H1 (cell line): Measurements from ENCODE around the gene ADCY5. TPM values are rescaled to one million over a fixed set of nuclear protein-coding genes. Genes with fewer than 3 reads are reported as not detected.

Experiments
- CTCF ChIA-PET: fragments of 300-600 bp; sonication (Branson Sonifier 250); formaldehyde crosslinking; loops from one replicate; lab custom pipeline; 2021; ENCODE audit not compliant: partially characterized antibody; lab: Charles Lee
- POLR2A ChIA-PET: fragments of 300-600 bp; sonication (Branson Sonifier 250); formaldehyde crosslinking; loops from one replicate; lab custom pipeline; 2021; ENCODE audit warnings: inconsistent platforms; ENCODE audit not compliant: partially characterized antibody; lab: Charles Lee
- DNase-seq, 2 experiments: peaks; one replicate each; pipeline versions ENCODE4 v3.0.0 to v3.0.0-alpha.2; 2010 to 2022; ENCODE audit warnings: low spot score in 2 of 2, low read depth in 1 of 2, mixed read lengths in 1 of 2
- FAIRE-seq: peaks from 2 replicates; lab custom pipeline; 2011; peaks lifted over from hg19 to GRCh38; lab: Jason Lieb, UNC
- H2AFZ ChIP-seq: 2 replicates; pipeline ENCODE4 v1.8.1; 2012; ENCODE audit warnings: low read length, inconsistent platforms
- H2AK5ac ChIP-seq: 2 replicates; pipeline ENCODE4 v1.6.1; 2013; ENCODE audit warnings: low read depth, low read length
- H2BK120ac ChIP-seq: replicated peaks from 2 replicates; pipeline ENCODE3; 2013; ENCODE audit warnings: low read depth, low read length, inconsistent platforms
- H2BK12ac ChIP-seq: 2 replicates; pipeline ENCODE4 v1.6.1; 2013; ENCODE audit warnings: low read depth, low read length
- H2BK15ac ChIP-seq: 2 replicates; pipeline ENCODE4 v1.6.1; 2013; ENCODE audit warnings: low read length
- H2BK20ac ChIP-seq: 2 replicates; pipeline ENCODE4 v1.6.1; 2013; ENCODE audit warnings: low read length
- H2BK5ac ChIP-seq: 2 replicates; pipeline ENCODE4 v1.6.1; 2013; ENCODE audit warnings: low read depth, low read length
- H3K14ac ChIP-seq: 2 replicates; pipeline ENCODE4 v1.6.1; 2013; ENCODE audit warnings: inconsistent platforms; ENCODE audit not compliant: insufficient read length
- H3K18ac ChIP-seq: 2 replicates; pipeline ENCODE4 v1.6.1; 2013; ENCODE audit warnings: low read length; ENCODE audit errors: extremely low read depth
- H3K23ac ChIP-seq: 2 replicates; pipeline ENCODE4 v1.6.1; 2013; ENCODE audit warnings: inconsistent platforms; ENCODE audit not compliant: insufficient read length
- H3K23me2 ChIP-seq: 2 replicates; pipeline ENCODE4 v1.6.1; 2013; ENCODE audit warnings: low read depth, low read length
- H3K27ac ChIP-seq: 2 replicates; pipeline ENCODE4 v1.6.1; 2011; ENCODE audit warnings: low read depth, low read length, inconsistent platforms
- H3K27me3 ChIP-seq, 4 experiments: replicated peaks in 1 of 4; 1 replicate in 1 of 4; 2 replicates in 3 of 4; pipeline versions ENCODE4 v1.6.1 to v1.8.1; 2011 to 2013; ENCODE audit warnings: low read length in 3 of 4, mild to moderate bottlenecking in 3 of 4, inconsistent platforms in 2 of 4, mixed read lengths in 2 of 4, moderate library complexity in 1 of 4; ENCODE audit not compliant: control insufficient read depth in 3 of 4, insufficient read depth in 3 of 4; ENCODE audit errors: extremely low read depth in 1 of 4
- H3K36me3 ChIP-seq, 4 experiments: 2 replicates each; pipeline versions ENCODE4 v1.6.1 to v1.8.1; 2011 to 2013; ENCODE audit warnings: mild to moderate bottlenecking in 4 of 4, low read length in 3 of 4, moderate library complexity in 2 of 4, control low read depth in 1 of 4, inconsistent platforms in 1 of 4; ENCODE audit not compliant: insufficient read depth in 4 of 4, control insufficient read depth in 2 of 4
- H3K4ac ChIP-seq: replicated peaks from 2 replicates; pipeline ENCODE3; 2013; ENCODE audit warnings: low read length, low read depth, mixed read lengths, inconsistent platforms; ENCODE audit not compliant: insufficient read length
- H3K4me1 ChIP-seq, 4 experiments: replicated peaks in 1 of 4; 1 replicate in 1 of 4; 2 replicates in 3 of 4; pipeline versions ENCODE4 v1.6.1 to v1.8.1; 2011 to 2013; ENCODE audit warnings: low read length in 3 of 4, inconsistent platforms in 2 of 4, mixed read lengths in 1 of 4; ENCODE audit not compliant: insufficient read depth in 4 of 4, control insufficient read depth in 3 of 4
- H3K4me2 ChIP-seq, 2 experiments: 2 replicates each; pipeline versions ENCODE4 v1.6.1 to v1.8.1; 2011 to 2013; ENCODE audit warnings: low read depth in 2 of 2, low read length in 2 of 2, control low read depth in 1 of 2, inconsistent platforms in 1 of 2, mild to moderate bottlenecking in 1 of 2; ENCODE audit not compliant: insufficient read depth in 1 of 2
- H3K4me3 ChIP-seq, 4 experiments: fragments of 200-600, 300-600 bp in 1 of 4; sonication (generic), shearing (Covaris generic), sonication (Bioruptor Twin) in 1 of 4; 2 replicates each; pipeline versions ENCODE4 v1.5.1 to v1.8.1; 2011 to 2016; ENCODE audit warnings: low read length in 4 of 4, low read depth in 3 of 4, control low read depth in 2 of 4, inconsistent platforms in 2 of 4, mild to moderate bottlenecking in 2 of 4, mixed read lengths in 1 of 4, moderate library complexity in 1 of 4; ENCODE audit not compliant: insufficient read depth in 2 of 4; ENCODE audit errors: extremely low read depth in 1 of 4
- H3K56ac ChIP-seq: replicated peaks from 2 replicates; pipeline ENCODE3; 2013; ENCODE audit warnings: low read depth, mild to moderate bottlenecking, mixed read lengths, low read length, inconsistent platforms; ENCODE audit not compliant: insufficient read length
- H3K79me1 ChIP-seq: 2 replicates; pipeline ENCODE4 v1.6.1; 2013; ENCODE audit warnings: low read depth, low read length, control low read depth
- H3K79me2 ChIP-seq, 2 experiments: 2 replicates each; pipeline versions ENCODE4 v1.6.1 to v1.8.1; 2012 to 2013; ENCODE audit warnings: low read length in 2 of 2, mild to moderate bottlenecking in 2 of 2, inconsistent platforms in 1 of 2; ENCODE audit not compliant: insufficient read depth in 2 of 2, control insufficient read depth in 1 of 2
- H3K9ac ChIP-seq, 4 experiments: replicated peaks in 1 of 4; 1 replicate in 1 of 4; 2 replicates in 3 of 4; pipeline versions ENCODE4 v1.6.1 to v1.8.1; 2011 to 2013; ENCODE audit warnings: low read depth in 3 of 4, low read length in 3 of 4, control low read depth in 2 of 4, mild to moderate bottlenecking in 2 of 4, moderate library complexity in 2 of 4, inconsistent platforms in 1 of 4; ENCODE audit errors: extremely low read depth in 1 of 4
- H3K9me3 ChIP-seq, 2 experiments: 2 replicates each; pipeline versions ENCODE4 v1.6.1 to v1.8.1; 2012 to 2013; ENCODE audit warnings: mild to moderate bottlenecking in 2 of 2, moderate library complexity in 2 of 2, control low read depth in 1 of 2, inconsistent platforms in 1 of 2, low read depth in 1 of 2, low read length in 1 of 2, mixed read lengths in 1 of 2; ENCODE audit not compliant: insufficient read depth in 2 of 2
- H4K20me1 ChIP-seq, 2 experiments: replicated peaks in 1 of 2; 2 replicates each; pipeline versions ENCODE3 to v1.8.1; 2011 to 2013; ENCODE audit warnings: inconsistent platforms in 2 of 2, low read length in 2 of 2, mild to moderate bottlenecking in 1 of 2; ENCODE audit not compliant: insufficient read depth in 2 of 2, control insufficient read depth in 1 of 2
- H4K5ac ChIP-seq: 2 replicates; pipeline ENCODE4 v1.6.1; 2013; ENCODE audit warnings: low read length, low read depth, mixed read lengths, inconsistent platforms; ENCODE audit not compliant: insufficient read length
- H4K8ac ChIP-seq: 2 replicates; pipeline ENCODE4 v1.8.0; 2013; ENCODE audit warnings: mild to moderate bottlenecking, moderate library complexity, low read length, inconsistent platforms; ENCODE audit not compliant: insufficient read depth; ENCODE audit errors: extremely low read depth
- H4K91ac ChIP-seq: replicated peaks from 2 replicates; pipeline ENCODE3; 2013; ENCODE audit warnings: low read length, mixed read lengths, inconsistent platforms; ENCODE audit not compliant: insufficient read length
- BCL11A ChIP-seq, 2 experiments: IDR thresholded peaks; one replicate each; pipeline ENCODE4 v1.6.1; 2011; ENCODE audit warnings: low read depth in 2 of 2, low read length in 2 of 2, mild to moderate bottlenecking in 2 of 2
- CBX8 ChIP-seq: fragments of 300-800, 300-1000 bp; sonication (generic); IDR thresholded peaks from 2 replicates; pipeline ENCODE4 v1.7.1; 2016; ENCODE audit warnings: low read depth, low read length, borderline replicate concordance
- CHD2 ChIP-seq: IDR thresholded peaks from 2 replicates; pipeline ENCODE4 v1.6.1; 2012; ENCODE audit warnings: low read length, improper control_type of control experiment
- EZH2 ChIP-seq: fragments of 200-600 bp; sonication (generic); IDR thresholded peaks from 2 replicates; pipeline ENCODE4 v1.7.1; 2012; ENCODE audit warnings: low read depth, mild to moderate bottlenecking, moderate library complexity, low read length, inconsistent platforms; ENCODE audit not compliant: severe bottlenecking
- GTF2F1 ChIP-seq: IDR thresholded peaks from 2 replicates; pipeline ENCODE4 v1.6.1; 2012; ENCODE audit warnings: low read depth, low read length, improper control_type of control experiment, borderline replicate concordance
- NANOG ChIP-seq: IDR thresholded peaks from 2 replicates; pipeline ENCODE4 v1.6.1; 2011; ENCODE audit warnings: low read length, low read depth, mild to moderate bottlenecking, inconsistent platforms; ENCODE audit not compliant: insufficient read depth, poor library complexity, severe bottlenecking
- TAF1 ChIP-seq: IDR thresholded peaks from 2 replicates; pipeline ENCODE4 v1.6.1; 2011; ENCODE audit warnings: mild to moderate bottlenecking, low read depth, low read length
- TBP ChIP-seq: IDR thresholded peaks from 2 replicates; pipeline ENCODE4 v1.6.1; 2011; ENCODE audit warnings: low read depth, low read length, improper control_type of control experiment
- TCF12 ChIP-seq: IDR thresholded peaks from 2 replicates; pipeline ENCODE4 v1.6.1; 2011; ENCODE audit warnings: low read depth, mild to moderate bottlenecking, low read length
- WGBS, 2 experiments: shearing (Covaris generic) in 1 of 2; methylation state at CpG; one replicate each; pipeline versions ENCODE4 v1.1.6 to v1.1.7; 2013 to 2015; ENCODE audit warnings: low lambda C conversion rate in 2 of 2, mixed read lengths in 2 of 2, inconsistent platforms in 1 of 2, low coverage in 1 of 2, missing lambda C conversion rate in 1 of 2; ENCODE audit not compliant: insufficient replicate concordance in 2 of 2, insufficient coverage in 1 of 2, insufficient read length in 1 of 2; ENCODE audit errors: extremely low coverage in 1 of 2, missing lambda C conversion rate in 1 of 2; 5-methylcytosine and 5-hydroxymethylcytosine counted together
- polyA plus RNA-seq, 7 experiments: library from polyadenylated mRNA; depleted of rRNA in 3 of 7; stranded (reverse) in 5 of 7; unstranded in 2 of 7; fragments of >200 nt in 5 of 7; fragments of 200-250 nt in 2 of 7; gene quantifications; 1 replicate in 5 of 7; 2 replicates in 1 of 7; 4 replicates in 1 of 7; pipeline versions ENCODE4 v1.2.1 to v1.2.3, GENCODE V29; 2011 to 2013; ENCODE audit warnings: missing spikeins in 2 of 7, mixed read lengths in 2 of 7
- total RNA-seq: library from RNA; stranded (reverse); fragmentation: NEBNext Ultra II Directional; extraction: Animal tissue kit (Norgen Biotek cat#: 25700); gene quantifications from 2 replicates; pipeline ENCODE4 v1.2.1, GENCODE V29; 2021
- TF ChIP-seq, protein P1 (sequence below): IDR thresholded peaks from 2 replicates; pipeline ENCODE4 v1.6.1; 2012; ENCODE audit warnings: low read length, inconsistent platforms
- TF ChIP-seq, protein P2 (sequence below): IDR thresholded peaks from 2 replicates; pipeline ENCODE4 v1.6.1; 2011; ENCODE audit warnings: low read length, improper control_type of control experiment

The ADCY5 gene
- total and polyA plus RNA-seq, 2 of the 8 experiments (the other 6 are each of a cell fraction or from before 2014, with no cell fraction given) = 18.9 to 40.8 TPM

DNA sequence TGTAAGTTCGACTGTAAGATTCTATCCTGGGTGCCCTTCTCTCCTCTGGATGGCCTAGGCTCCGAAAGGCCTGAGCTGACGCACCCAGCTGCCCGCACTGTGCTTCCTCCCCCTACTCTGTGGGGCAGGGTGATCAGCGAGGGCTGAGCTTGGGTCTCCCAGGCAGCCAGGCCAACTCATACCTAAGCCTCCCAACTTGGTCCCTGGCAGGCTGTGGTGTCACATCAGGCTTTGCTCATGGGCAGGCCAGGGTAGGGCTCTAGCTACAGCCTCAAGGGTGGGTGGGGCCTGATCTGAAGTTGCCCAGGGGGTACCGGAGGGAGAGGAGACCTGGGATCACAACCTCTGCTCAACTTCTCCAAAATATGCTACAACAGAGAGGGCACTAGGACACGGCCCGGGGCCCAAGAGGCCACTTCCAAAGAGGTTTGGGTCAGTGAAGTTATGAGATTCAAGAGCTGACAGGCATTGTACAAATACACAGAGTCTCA is 123.1 kb downstream of the ADCY5 start:
- Histone ChIP-seq H2BK5ac (no peak overlapping the region), H3K79me1 (no peaks in the 10 kb centered on the region), H3K36me3 (no peaks in the 10 kb centered on the region), H2BK15ac (no peak overlapping the region), H4K5ac (no peak overlapping the region), H3K4me1 (peaks cover 0 to 5% (median 1%) of the 10 kb centered on the region in 4 experiments; a peak in 2 of 7 replicates), H2BK20ac (no peak overlapping the region), H3K23ac (no peak overlapping the region), H3K4me2 (no peak overlapping the region), H3K4ac (no peak overlapping the region), H4K8ac (no peak overlapping the region; the same call in 1 of the 2 replicates), H2BK12ac (no peak overlapping the region), H3K23me2 (no peaks in the 10 kb centered on the region), H3K27me3 (no peaks in the 10 kb centered on the region), H3K9ac (no peak overlapping the region), H3K79me2 (no peaks in the 10 kb centered on the region), H3K9me3 (no peaks in the 10 kb centered on the region), H3K18ac (no peak overlapping the region), H3K14ac (no peak overlapping the region), H4K91ac (no peak overlapping the region), H2AFZ (no peak overlapping the region), H3K56ac (no peak overlapping the region), H2BK120ac (no peak overlapping the region), H3K4me3 (no peak overlapping the region), H3K27ac (no peak overlapping the region), H4K20me1 (peaks cover 0 to 3% of the 10 kb centered on the region in 2 experiments), H2AK5ac (no peak overlapping the region)
- no peak for FAIRE-seq
- no peak for DNase-seq
- CTCF ChIA-PET = interaction anchor here (0.9 to 22.2 kb wide), 17 partner anchors 11 to 390 kb away, joined by 3 to 245 read pairs (median 4); no protein-coding TSS in a partner anchor
- 84% methylated on average over 8 of the region's 8 CpGs; no CpG with 5 or more reads in 1 of the 2 experiments for WGBS, 2 experiments
- POLR2A ChIA-PET = interaction anchor here (0.7 to 4.2 kb wide), 2 partner anchors 11 to 259 kb away, joined by 3 to 29 read pairs; partner anchors contain the start of gene PDIA5
- TF ChIP-seq TBP (no peak), CHD2 (no peak), TAF1 (no peak), TCF12 (no peak), NANOG (no peak), BCL11A (IDR thresholded peaks at IDR 0.05; ENCODE audit: low read depth in 2 of 2, low read length in 2 of 2) (no peak), GTF2F1 (no peak), EZH2 (no peak), CBX8 (no peak)
- TF ChIP-seq, protein P1, sequence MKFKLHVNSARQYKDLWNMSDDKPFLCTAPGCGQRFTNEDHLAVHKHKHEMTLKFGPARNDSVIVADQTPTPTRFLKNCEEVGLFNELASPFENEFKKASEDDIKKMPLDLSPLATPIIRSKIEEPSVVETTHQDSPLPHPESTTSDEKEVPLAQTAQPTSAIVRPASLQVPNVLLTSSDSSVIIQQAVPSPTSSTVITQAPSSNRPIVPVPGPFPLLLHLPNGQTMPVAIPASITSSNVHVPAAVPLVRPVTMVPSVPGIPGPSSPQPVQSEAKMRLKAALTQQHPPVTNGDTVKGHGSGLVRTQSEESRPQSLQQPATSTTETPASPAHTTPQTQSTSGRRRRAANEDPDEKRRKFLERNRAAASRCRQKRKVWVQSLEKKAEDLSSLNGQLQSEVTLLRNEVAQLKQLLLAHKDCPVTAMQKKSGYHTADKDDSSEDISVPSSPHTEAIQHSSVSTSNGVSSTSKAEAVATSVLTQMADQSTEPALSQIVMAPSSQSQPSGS = no peak
- TF ChIP-seq, protein P2, sequence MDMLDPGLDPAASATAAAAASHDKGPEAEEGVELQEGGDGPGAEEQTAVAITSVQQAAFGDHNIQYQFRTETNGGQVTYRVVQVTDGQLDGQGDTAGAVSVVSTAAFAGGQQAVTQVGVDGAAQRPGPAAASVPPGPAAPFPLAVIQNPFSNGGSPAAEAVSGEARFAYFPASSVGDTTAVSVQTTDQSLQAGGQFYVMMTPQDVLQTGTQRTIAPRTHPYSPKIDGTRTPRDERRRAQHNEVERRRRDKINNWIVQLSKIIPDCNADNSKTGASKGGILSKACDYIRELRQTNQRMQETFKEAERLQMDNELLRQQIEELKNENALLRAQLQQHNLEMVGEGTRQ = no peak
